Measurements from ENCODE around the gene MUC4. TPM values are rescaled to one million over a fixed set of nuclear protein-coding genes. Genes with fewer than 3 reads are reported as not detected.

Gene MUC4
- 0.06 and 0.20 TPM in 2 replicates for total RNA-seq (2014; rRNA removed; shearing (Covaris generic); ENCODE audit: low replicate concordance)

- in situ Hi-C loops (cut with HindIII; ENCODE audit: low pct_unique_long_range_greater_than_20kb, low sequenced_read_pairs) = no loop called here
- DNase-seq (ENCODE audit: low read depth) = no peak
Measured at GRCh38 chr3:195811756-195812155, at the start of gene MUC4. Gene MUC4, minus strand, starts transcription at chr3:195811929. Its CDS starts 112 bp downstream, at chr3:195811817.

GRCh38 chr3:195860456-195860855, 48.7 kb upstream of the MUC4 start:
- in situ Hi-C loops (cut with HindIII; ENCODE audit: low pct_unique_long_range_greater_than_20kb, low sequenced_read_pairs) = no loop called here
- no peak for DNase-seq (ENCODE audit: low read depth)

- DNase-seq (ENCODE audit: low read depth) = no peak
- in situ Hi-C loops (cut with HindIII; ENCODE audit: low pct_unique_long_range_greater_than_20kb, low sequenced_read_pairs) = no loop called here
Measured at GRCh38 chr3:195859846-195860411, 48.2 kb upstream of the MUC4 start.

- in situ Hi-C loops (cut with HindIII; ENCODE audit: low pct_unique_long_range_greater_than_20kb, low sequenced_read_pairs) = no loop called here
- DNase-seq (ENCODE audit: low read depth) = peak; percentile 47
Measured at GRCh38 chr3:195859061-195859845, 47.5 kb upstream of the MUC4 start.

DNA sequence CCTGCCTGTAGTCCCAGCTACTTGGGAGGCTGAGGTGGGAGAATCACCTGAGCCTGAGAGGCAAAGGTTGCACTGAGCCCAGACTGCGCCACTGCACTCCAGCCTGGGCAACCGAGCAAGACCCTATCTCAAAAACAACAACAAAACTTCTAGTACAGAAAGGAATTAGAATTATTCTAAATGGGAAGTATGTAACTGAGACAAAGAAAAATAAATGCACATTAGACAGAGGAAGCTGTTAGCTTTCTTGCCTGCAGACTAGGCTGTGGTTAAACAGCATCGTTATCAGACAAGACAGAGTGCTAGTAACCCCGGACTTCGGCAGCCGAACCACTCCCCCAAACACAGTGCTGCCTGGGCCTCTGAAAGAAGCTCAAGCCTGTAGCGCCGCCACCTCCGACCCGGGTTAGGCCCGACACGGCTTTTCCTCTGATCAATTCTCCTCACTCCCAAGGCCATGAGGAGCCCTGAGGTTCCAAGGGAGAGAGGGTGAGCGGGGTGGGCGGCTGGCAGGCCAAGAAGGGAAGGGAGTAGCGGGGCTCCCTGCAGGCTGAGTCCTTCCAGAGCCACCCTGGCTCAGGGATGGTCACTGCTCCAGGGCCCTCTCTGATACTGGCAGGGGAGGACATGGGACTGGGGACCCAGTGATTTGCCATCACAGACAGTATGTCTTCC, 44.8 kb upstream of the MUC4 start:
- DNase-seq (ENCODE audit: low read depth) = no peak
- in situ Hi-C loops (cut with HindIII; ENCODE audit: low pct_unique_long_range_greater_than_20kb, low sequenced_read_pairs) = no loop called here

DNA sequence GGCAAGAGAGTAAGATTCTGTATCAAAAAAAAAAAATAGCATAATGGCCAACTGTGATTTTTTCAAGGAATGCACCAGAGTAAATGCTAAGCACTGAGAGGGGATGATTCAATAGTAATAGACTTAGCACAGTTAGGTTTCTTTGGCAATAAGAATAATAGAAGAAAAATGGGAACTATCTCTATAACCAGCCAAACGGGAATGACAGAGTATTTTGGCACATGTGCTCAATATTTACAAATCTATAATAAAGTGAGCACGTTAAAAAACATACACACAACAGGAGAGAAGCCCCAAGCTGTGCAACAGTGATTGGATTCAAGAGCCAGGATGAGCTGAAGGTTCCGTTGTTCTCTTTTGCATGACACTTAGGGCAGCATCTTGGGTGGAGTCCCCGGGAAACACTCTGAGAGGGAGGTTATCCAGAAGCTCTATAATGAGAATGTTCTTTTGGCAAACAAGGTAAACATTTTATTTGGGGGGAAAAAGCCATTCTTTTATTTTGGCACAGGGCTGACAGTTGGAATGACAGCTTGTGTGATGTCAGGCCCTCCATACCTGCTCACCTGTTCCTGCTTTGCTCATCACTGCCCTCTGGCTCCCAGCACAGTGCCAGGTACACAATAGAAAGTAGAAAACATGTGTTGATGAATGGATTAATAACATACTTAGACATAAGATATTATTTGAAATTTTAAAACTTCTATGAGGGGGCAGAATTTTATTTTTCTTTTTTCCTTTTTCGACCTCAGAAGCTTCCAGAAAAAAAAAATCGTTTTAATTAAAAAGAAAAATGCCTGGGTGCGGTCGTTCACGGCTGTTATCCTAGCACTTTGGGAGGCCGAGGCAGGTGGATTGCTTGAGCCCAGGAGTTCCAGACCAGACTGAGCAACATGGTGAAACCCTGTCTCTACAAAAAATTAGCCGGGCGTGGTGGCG, 44.0 kb upstream of the MUC4 start:
- in situ Hi-C loops (cut with HindIII; ENCODE audit: low pct_unique_long_range_greater_than_20kb, low sequenced_read_pairs) = no loop called here
- no peak for DNase-seq (ENCODE audit: low read depth)

- in situ Hi-C loops (cut with HindIII; ENCODE audit: low pct_unique_long_range_greater_than_20kb, low sequenced_read_pairs) = no loop called here
- DNase-seq (ENCODE audit: low read depth) = no peak
Measured at GRCh38 chr3:195854628-195855294, 43.0 kb upstream of the MUC4 start.

- in situ Hi-C loops (cut with HindIII; ENCODE audit: low pct_unique_long_range_greater_than_20kb, low sequenced_read_pairs) = no loop called here
- DNase-seq (ENCODE audit: low read depth) = no peak
Measured at GRCh38 chr3:195853996-195854395, 42.3 kb upstream of the MUC4 start.

GRCh38 chr3:195853036-195853435, 41.3 kb upstream of the MUC4 start:
- in situ Hi-C loops (cut with HindIII; ENCODE audit: low pct_unique_long_range_greater_than_20kb, low sequenced_read_pairs) = no loop called here

DNA sequence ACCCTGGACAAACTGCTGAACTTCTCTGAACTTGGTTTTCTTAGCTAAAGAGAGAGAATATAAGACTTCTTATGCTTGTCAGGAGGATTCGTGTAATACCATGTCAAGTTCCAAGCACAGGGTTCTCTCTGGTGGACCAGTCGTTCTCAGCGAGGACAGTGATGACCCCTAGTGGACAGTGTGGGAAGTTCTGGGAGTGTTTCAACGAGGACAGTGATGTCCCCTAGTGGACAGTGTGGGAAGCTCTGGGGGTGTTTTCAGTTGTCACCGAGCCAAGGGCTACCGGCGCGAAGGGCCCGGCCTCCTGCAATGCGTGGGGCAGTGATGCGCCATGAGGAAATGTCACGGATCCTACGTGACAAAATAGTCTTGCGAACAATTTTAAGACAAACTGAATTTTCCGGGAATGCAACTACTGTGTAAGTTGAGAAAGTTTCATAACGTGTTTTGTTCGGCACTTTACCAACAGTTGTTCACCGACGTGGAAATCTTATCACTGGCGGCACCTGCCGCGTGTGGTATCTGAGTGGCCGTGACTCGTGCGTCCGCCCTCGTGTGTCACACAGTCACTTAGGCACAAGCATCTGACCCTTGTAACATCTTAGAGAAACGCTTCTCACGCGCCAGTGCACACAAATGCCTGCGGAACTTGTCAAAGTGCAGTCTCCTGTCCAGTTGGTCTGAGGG, 39.3 kb upstream of the MUC4 start:
- in situ Hi-C loops (cut with HindIII; ENCODE audit: low pct_unique_long_range_greater_than_20kb, low sequenced_read_pairs) = no loop called here
- peak; percentile 75 for DNase-seq (ENCODE audit: low read depth)

More at GRCh38 chr3:195853036-195853435, 41.3 kb upstream of the MUC4 start:
- no peak for DNase-seq (ENCODE audit: low read depth)

GRCh38 chr3:195849322-195850074, 37.8 kb upstream of the MUC4 start:
- DNase-seq (ENCODE audit: low read depth) = peak; percentile 38
- in situ Hi-C loops (cut with HindIII; ENCODE audit: low pct_unique_long_range_greater_than_20kb, low sequenced_read_pairs) = no loop called here

DNA sequence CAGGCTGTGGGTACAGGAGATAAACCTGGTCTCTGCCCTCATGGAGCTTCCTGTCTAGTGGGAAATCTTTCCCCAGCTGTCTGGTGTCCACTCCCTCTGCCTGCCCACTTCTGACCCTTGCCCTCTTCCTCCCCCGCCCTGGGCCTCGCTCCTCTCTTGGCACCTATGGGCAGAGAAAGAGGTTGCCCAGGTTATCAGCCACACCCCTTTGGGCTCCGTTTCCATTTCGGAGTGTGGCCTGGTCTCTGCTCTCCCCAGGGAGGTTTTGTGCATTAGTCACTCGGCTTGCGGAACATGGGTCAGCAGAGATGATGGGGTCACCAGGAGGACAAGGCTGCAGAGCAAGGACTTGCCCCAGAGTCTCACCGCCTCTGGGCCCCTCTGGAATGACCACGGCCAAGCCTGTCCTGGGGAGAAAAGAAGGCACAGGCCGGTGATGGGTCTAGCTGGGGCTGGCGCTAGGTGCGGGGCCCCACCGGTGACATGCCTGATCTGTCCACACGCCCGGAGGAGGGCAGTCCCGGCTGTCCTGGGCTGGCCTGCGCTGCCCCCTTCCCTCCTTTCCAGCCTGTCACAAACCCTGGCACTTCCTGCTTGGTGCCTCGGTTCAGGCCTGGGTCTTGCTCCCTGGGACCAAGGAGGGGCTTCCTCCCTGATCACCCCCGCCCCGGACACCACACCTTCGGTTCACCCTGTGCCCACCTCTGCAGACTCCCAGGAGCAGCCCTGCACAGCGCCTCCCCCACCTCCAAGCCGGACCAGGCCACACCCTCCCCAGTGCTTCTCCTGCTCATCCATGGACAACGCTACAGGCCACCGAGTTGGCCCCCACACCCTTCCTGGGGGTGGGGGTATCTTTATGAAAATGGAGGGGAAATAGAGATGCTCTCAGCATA, 35.6 kb upstream of the MUC4 start:
- peak; percentile 78 for DNase-seq (ENCODE audit: low read depth)
- in situ Hi-C loops (cut with HindIII; ENCODE audit: low pct_unique_long_range_greater_than_20kb, low sequenced_read_pairs) = no loop called here

DNA sequence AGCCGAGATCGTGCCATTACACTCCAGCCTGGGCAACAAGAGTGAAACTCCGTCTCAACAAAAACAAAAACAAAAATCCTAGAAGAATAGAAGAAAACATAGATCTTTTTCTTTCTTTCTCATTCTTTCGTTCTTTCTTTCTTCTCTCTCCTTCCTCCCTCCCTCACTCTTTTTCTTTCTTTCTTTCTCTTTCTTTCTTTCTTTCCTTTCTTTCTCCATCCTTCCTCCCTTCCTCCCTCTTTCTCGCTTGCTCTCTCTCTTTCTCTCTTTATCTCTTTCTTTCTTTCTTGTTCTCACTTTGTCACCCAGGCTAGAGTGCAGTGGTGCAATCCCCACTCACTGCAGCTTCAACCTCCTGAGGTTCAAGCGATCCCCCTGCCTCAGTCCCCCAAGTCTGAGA, 33.8 kb upstream of the MUC4 start:
- in situ Hi-C loops (cut with HindIII; ENCODE audit: low pct_unique_long_range_greater_than_20kb, low sequenced_read_pairs) = no loop called here

DNA sequence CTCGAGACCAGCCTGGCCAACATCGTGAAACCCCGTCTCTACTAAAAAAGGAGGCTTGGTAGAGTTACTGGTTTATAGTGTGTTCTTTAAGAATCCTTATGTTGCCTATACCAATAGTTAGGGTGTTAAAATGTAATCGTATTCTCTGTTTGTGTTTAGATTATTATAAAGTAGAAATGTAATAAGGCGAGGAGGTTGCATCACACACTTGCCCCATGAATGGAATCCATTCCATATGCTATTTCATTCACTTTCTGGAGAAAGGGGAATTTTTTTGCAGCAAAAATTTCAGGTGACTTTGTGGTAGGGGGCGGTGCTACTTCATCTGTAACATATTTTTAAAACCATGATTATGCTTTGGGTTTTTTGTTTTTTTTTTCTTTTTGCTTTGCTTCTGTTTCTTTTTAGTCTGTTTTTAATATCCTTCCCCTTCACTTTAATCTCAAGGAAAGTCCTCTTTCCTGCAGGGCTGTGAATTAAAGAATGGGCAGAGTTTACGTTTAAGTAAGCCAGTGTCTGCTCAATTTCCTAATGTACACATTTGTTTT, 33.0 kb upstream of the MUC4 start:
- in situ Hi-C loops (cut with HindIII; ENCODE audit: low pct_unique_long_range_greater_than_20kb, low sequenced_read_pairs) = no loop called here
- DNase-seq (ENCODE audit: low read depth) = no peak

More for the DNA sequence above, 33.8 kb upstream of the MUC4 start:
- DNase-seq (ENCODE audit: low read depth) = no peak

DNA sequence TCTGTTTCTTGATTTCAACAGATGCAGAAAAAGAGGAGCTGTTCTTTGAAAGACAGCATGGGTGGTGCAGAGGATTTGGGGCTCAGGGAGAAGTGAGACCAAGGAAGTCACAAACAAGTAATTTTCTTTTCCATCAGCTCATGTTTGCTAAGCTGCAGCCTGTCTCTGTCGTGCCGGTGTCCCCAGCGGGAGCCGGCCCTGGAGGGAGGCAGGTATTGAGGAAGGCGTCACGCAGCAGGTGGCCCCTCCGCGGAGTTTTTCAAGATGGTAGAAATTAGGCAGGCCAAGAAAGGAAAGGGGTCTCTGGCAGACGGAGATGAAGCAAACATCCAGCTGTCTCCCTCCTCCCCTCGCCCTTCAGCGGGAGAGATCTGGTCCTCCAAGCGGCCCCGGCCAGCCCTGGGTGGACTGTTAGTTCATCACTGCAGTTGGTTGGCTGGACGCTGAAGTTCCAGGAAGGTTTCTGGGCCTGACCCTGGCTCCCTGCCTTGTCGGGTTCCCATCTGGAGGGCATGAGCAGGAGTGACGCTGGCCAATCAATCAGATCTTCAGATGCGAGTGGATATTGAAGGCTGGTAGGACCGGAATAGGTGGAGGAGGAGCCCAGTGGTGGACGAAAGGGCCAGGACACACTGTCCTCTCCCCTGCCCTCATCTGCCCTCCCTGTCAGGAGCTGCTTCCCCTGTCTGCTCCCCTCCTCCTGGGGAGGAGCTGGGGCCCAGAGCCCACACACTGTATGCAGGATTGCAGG, 27.7 kb upstream of the MUC4 start:
- in situ Hi-C loops (cut with HindIII; ENCODE audit: low pct_unique_long_range_greater_than_20kb, low sequenced_read_pairs) = no loop called here

More for the DNA sequence above, 27.7 kb upstream of the MUC4 start:
- DNase-seq (ENCODE audit: low read depth) = no peak

Data from Caki2 (cell line).